Prostate gland (tissue), 2 donors: ENCODE results near the gene GABRG3.

Experiments used
- CTCF ChIP-seq, 4 experiments: fragments of 200-600 bp in 2 of 4; fragments of 450-650 bp in 2 of 4; sonication (generic) in 2 of 4; IDR thresholded peaks; 1 replicate in 3 of 4; 2 replicates in 1 of 4; pipeline ENCODE4 v1.5.1; 2016 to 2019; ENCODE audit warnings: antibody characterized with exemption in 4 of 4, mild to moderate bottlenecking in 2 of 4, moderate library complexity in 2 of 4
- POLR2A ChIP-seq: fragments of 450-650 bp; IDR thresholded peaks from one replicate; pipeline ENCODE4 v1.6.1; 2016; ENCODE audit warnings: antibody characterized with exemption, mild to moderate bottlenecking
- POLR2AphosphoS5 ChIP-seq: sonication (generic); formaldehyde crosslinking; IDR thresholded peaks from one replicate; pipeline ENCODE4 v1.6.1; 2017; ENCODE audit warnings: antibody characterized with exemption

DNA sequence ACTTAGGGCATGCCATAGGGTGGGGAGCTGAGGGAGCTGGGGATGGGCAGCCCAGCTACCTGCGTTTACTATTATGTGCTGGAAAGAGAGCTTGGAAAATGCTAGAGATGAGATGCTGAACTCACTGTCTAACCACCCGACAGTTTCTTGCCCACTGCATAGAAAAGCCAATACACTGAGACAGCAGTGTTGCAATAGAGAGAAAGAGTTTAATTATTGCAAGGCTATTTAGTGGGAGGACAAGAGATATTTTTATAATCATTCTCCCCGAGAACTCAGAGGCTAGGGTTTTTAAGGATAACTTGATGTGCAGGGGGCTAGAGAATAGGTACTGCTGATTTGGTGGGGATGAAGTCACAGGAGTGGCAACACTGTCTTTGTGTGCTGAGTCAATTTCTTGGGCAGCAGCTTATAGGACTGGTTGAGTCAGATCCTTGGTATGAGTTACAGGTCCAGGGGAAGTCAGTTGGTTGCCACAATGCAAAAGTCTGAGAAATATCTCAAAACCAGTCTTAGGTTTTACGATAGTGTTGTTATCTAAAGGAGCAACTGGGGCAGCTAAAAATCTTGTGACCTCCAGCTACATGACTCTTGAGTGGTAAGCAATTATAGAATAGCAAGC is 205.9 kb downstream of the GABRG3 start:
- TF ChIP-seq CTCF (IDR thresholded peaks at IDR 0.05) (no peak), POLR2A (no peak), POLR2AphosphoS5 (no peak)
